ENCODE measurements around the gene PRSS3. TPM values are rescaled to one million over a fixed set of nuclear protein-coding genes. Genes with fewer than 3 reads are reported as not detected.

The PRSS3 gene
- total RNA-seq, 2 experiments from 2014 or later, result not detected

Other genes starting within 250 kb of the PRSS3 start
- gene UBE2R2, start 21.6 kb downstream of the PRSS3 start, total RNA-seq, result 10 to 100 TPM; 22.7 to 24.5 TPM